Inflammatory macrophage treated with lipopolysaccharide for 1 hour (primary cell): ENCODE measurements around the gene MICOS13.
"Not testable (repeated sequence)": the region's sequence is repeated elsewhere in the genome, so short reads cannot be mapped to it uniquely, and the experiment has no call there.

Source experiments
- DNase-seq, 2 donors: peaks; one replicate each; pipeline ENCODE4 v3.0.0-alpha.2; 2020 to 2022

The MICOS13 gene

DNA sequence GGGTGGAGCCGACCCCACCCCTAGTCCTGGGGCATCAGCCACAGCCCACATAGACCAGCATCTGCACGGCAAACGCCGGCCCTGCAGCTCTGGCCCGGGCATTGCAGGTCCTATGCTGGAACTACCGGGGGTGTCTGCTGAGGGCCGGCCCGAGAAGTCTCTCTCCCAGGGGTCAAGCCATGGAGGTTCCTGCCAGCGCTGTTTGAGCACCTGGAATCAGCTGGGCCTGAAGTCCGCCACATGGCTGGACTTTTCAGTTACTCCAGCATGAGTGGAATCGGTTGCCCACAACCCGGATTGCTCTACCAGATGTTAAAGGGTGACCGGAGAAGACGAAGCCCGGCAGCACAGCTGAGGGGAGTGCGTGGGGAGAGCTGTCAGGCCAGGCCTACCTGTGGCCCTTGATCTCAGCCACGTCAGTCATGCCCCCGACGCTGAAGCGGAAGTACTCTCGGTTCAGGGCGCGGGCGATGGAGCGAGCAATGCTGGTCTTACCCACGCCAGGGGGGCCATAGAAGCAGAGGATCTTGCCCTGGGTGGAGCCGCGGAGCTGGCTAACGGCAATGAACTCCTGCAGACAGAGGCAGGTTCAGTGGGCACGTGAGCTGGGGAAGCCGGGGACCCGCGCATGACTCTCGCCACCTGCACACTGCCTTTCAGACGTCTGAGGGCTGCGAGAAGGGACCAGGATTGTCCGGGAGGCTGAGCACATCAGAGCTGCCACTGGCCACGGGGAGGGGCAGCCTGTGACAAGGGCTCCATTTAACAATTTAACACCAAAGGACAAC lies 18.5 kb upstream of the MICOS13 start:
- no peak for DNase-seq

DNA sequence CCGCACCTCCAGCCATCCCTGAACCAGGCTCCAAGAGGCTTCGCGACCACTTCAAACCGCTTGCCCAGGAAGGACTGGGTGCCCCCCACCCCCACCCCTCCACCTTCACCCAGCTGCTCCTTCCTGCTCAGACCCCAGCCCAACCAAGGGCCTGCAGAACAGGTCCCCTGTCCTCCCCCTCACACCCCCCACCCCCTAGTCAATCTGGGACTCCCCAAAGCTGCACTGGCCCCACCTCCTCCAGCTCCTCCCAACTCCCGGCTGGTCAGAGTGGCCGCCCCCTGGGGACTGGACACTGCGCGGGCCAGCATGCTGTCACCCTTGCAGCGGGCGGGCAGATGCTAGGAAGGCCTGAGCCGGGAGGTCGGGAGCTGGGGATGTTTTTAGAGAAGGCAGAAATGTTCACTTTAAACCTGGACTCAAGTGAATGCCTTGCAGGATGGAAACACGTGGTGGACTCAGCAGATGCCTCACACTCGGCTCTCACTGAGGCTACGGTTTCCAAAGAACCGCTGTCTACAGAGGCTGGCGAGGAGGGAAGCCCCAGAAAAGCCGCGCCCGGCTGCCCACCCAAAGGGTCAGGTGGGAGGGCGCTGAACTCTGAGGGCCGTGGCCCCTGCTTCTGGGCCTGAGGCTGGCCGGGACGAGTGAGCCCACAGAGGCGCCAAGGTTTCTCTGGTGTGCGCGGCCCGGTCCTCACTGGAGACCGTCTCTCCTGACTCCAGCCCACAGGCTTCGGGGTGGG lies 17.7 kb upstream of the MICOS13 start:
- DNase-seq: no peak

GRCh38 chr19:5697022-5697889 lies 16.9 kb upstream of the MICOS13 start:
- DNase-seq: no peak

DNA sequence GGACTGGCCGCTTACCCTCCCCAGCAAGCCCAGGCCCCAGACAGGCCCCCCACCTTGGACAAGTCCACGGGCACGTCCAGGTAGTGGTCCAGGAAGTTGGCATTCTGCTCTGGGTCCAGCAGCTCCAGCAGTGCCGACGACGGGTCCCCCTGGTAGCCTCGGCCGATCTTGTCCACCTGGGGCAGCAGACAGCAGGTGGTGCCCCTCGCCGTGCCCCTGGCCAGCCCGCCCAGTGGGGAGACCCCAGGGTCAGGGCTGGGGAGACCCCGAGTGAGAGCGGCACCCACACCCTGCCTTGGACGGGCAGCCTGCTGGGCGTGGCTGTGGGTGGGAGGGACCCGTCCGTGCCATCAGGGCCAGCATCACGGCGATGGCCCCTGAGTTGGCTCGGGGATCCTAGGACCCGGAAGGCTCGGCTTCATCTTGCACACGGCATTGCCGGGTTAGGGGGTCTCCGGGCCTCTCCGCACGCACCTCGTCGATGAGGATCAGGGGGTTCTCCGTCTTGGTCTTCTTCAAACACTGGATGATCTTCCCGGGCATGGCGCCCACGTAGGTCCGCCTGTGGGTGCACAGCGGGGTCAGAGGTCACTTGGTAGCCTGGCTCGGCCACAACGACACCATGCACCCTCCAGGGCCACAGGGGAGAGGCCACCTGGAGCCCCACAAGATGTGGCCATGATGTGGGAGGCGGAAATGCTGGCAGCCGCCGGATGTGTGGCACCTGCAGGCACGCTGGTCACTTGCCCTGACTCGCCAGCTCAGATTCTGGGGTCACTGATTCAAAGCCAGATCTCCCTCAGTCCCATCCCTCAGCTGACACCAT lies 16.1 kb upstream of the MICOS13 start:
- DNase-seq: no peak

DNA sequence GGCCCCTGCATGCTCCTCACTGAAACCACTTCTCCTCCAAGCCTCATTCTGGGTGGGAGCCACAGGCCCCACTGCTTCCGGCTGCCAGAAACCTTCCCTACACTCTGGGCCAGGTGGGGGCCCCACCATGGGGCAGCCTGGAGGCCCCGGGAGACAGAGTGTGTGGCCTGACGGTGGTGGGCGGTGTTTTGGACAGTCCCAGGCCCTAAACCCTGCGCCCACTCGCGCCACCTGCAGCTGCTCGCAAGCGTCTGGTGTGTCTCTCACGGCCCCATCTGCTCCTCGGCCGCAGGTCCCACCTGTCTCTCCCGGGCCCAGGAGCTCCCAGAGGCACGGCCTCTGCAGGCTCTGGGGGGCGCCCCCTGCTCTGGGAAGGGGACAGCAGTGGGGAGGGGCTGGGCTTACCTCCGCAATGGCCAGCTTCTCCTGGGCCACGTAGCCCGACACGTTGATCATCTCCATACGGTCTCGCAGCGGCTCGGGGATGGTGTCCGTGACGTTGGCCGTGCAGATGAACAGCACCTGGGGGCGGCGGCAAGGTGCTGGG lies 15.4 kb upstream of the MICOS13 start:
- no peak for DNase-seq

DNA sequence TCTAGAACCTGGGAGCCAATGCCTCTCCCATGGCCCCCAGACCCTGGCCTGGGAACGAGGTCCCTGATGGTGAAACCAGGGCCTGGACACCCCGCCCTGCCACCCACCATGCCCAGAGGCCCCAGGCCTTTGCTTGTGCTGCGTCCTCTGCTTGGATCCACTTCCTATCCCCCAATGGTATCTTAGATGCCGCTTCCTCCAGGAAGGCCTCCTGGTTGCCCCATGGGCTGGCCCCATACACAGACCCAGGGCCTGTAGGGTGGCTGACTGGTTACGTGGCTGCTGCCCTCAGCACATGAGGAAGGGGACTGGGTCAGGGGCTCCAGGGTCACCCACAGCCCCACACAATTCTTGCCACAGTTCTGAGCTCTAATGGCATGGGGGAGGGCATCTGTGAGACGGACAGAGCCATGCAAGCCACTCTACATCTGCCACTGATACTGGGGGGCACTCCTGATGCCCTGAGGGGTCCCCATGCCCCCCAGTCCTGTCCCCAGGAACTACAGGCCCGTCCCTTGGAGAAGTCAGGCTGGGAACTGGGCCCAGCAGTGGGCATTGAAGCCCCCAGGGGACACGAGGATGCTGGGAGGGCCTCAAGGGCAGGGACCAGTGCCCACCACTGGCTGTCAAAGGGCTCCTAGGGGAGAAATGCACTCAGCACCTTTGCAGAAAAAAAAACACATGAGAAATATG lies 14.8 kb upstream of the MICOS13 start:
- no peak for DNase-seq

- no peak for DNase-seq
Measured at GRCh38 chr19:5694167-5694955, 14.0 kb upstream of the MICOS13 start.

GRCh38 chr19:5693195-5694166 lies 13.2 kb upstream of the MICOS13 start:
- no peak for DNase-seq

- no peak for DNase-seq
Measured at GRCh38 chr19:5692723-5693194, 12.4 kb upstream of the MICOS13 start.

DNA sequence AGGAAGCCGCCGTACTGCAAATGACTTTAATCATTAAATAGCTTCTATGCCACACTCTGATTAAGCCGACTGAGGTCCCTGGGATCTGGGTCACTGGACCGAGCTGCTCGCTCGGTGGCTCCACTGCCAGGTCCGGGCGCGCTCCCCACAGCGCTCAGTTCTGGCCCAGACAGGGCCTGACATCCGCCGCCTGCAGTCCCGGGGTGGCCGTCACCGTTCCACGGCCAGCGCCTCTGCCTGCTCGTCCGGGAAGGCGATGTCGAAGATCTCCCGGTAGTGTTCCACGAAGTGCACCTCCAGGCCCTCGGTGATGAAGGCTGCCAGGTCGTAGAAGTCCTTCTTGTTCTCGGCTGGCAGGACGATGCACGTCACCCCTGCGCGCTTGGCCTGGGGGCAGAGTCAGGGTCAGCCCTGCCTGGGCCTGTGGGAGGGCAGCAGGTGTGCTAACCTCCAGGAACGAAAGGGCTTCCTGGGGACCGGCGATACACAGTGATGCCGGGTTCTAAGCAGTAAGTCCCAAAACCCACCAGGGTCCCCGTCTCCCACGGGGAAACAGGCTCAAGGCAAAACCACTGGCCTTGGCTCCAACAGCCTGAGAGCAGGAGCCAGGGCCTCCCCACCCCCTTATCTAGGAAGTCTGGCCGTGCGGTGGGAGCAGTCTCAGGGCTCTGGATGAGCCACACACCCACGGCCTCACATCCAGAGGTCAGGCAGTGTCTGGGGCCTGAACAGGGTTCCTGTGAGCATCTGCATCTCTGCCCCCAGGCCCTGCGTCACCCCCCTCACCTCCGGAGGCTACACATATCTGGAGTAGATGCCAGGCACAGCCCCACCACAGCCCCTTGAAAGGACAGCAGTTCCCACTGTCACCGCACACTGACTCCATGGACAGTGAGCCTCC lies 11.8 kb upstream of the MICOS13 start:
- no peak for DNase-seq

- peak in 1 of 2 donors; percentile 12 for DNase-seq
Measured at GRCh38 chr19:5690955-5691821, 10.9 kb upstream of the MICOS13 start.

- peak; percentile 94 to 100 for DNase-seq
Measured at GRCh38 chr19:5690125-5690954, 10.0 kb upstream of the MICOS13 start, which contains the start of gene RPL36. Gene RPL36, plus strand, starts transcription at chr19:5690295. Its CDS starts 213 bp downstream, at chr19:5690508.

DNA sequence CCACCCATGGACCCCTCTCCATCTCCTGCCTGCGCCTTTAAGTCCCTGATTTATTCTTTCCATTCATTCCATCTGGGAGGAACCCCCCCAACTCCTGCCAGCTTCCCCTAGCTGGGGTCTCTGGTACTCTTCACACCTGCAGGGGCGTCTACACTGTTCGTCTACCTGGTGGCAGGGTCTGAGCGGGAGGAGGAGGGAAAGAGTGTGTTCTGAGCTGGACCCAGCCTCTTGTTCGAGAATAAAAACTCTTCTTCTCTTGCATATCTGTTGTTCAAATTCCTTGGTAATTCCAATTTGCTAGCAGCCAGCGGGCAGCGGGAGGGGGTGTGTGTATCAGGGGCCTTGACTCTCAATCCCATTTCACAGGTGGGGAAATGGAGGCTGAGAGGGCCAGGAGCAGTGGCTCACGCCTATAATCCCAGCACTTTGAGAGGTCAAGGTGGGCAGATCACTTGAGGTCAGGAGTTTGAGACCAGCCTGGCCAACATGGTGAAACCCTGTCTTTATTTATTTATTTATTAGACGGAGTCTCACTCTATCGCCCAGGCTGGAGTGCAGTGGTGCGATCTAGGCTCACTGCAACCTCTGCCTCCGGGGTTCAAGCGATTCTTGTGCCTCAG lies 8.1 kb upstream of the MICOS13 start:
- DNase-seq: not testable (repeated sequence)

DNA sequence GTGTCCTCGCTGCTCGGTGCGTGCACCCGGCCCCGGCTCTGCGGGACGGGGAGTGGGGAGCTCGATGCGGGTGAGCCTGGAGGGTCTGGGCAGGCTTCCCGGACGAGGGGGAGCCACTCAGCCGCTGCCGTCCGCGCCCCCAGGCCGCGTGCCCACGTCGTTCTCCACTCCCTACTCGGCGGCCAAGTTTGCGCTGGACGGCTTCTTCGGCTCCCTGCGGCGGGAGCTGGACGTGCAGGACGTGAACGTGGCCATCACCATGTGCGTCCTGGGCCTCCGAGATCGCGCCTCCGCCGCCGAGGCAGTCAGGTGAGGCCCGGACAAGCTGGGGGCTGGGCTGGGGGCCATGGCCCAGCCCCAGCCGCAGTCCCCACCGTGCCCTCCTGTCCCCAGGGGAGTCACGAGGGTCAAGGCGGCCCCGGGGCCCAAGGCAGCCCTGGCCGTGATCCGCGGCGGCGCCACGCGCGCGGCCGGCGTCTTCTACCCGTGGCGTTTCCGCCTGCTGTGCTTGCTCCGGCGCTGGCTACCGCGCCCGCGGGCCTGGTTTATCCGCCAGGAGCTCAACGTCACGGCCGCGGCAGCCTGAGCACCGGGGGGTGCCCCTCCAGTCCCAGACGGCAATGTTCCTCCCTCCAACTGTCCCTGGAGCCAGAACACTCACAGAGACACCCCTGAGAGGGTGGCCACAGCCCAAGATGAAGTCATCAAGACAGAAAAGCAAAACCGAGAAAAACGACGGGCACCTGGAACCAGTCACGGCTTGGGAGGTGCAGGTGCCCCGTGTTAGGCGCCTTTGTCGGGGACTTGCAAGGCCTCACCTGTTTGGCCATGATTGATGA lies 7.3 kb upstream of the MICOS13 start:
- no peak for DNase-seq
